IMR-90 (cell line): Measurements from ENCODE around the gene CPED1.

ENCODE experiments used
- CEBPB ChIP-seq: IDR thresholded peaks from 2 replicates; pipeline ENCODE4 v1.6.1; 2012; ENCODE audit warnings: low read depth, low read length, improper control_type of control experiment
- CHD1 ChIP-seq: IDR thresholded peaks from 2 replicates; pipeline ENCODE4 v1.6.1; 2012; ENCODE audit warnings: low read depth, low read length, improper control_type of control experiment
- CTCF ChIP-seq: conservative IDR thresholded peaks from 2 replicates; pipeline ENCODE4 v1.5.1; 2012; ENCODE audit warnings: mild to moderate bottlenecking, low read depth, low read length, improper control_type of control experiment
- ELK1 ChIP-seq: fragments of 150-350 bp; IDR thresholded peaks from 2 replicates; pipeline ENCODE4 v1.6.1; 2016; ENCODE audit warnings: low read depth, mild to moderate bottlenecking, low read length, moderate library complexity, borderline replicate concordance
- FOS ChIP-seq: fragments of 150-350 bp; IDR thresholded peaks from 2 replicates; pipeline ENCODE4 v1.6.1; 2016; ENCODE audit warnings: low read depth, low read length
- MAFK ChIP-seq: IDR thresholded peaks from 2 replicates; pipeline ENCODE4 v1.6.1; 2012; ENCODE audit warnings: low read depth, low read length, improper control_type of control experiment
- MAZ ChIP-seq: IDR thresholded peaks from 2 replicates; pipeline ENCODE4 v1.6.1; 2012; ENCODE audit warnings: low read depth, mild to moderate bottlenecking, low read length, improper control_type of control experiment, moderate library complexity, borderline replicate concordance
- NFE2L2 ChIP-seq: fragments of 150-350 bp; IDR thresholded peaks from 2 replicates; pipeline ENCODE4 v1.6.1; 2016; ENCODE audit warnings: low read depth, mild to moderate bottlenecking, low read length
- POLR2A ChIP-seq: IDR thresholded peaks from 2 replicates; pipeline ENCODE4 v1.6.1; 2012; ENCODE audit warnings: mild to moderate bottlenecking, low read depth, low read length
- RAD21 ChIP-seq: IDR thresholded peaks from 2 replicates; pipeline ENCODE4 v1.6.1; 2012; ENCODE audit warnings: low read length, improper control_type of control experiment
- SMC3 ChIP-seq: fragments of 150-350 bp; IDR thresholded peaks from 2 replicates; pipeline ENCODE4 v1.6.1; 2016; ENCODE audit warnings: low read depth, mild to moderate bottlenecking, antibody characterized with exemption, low read length, moderate library complexity
- TF ChIP-seq, protein P1 (sequence below): fragments of 150-350 bp; IDR thresholded peaks from 2 replicates; pipeline ENCODE4 v1.6.1; 2017; ENCODE audit warnings: mild to moderate bottlenecking, antibody characterized with exemption, low read length, low read depth

- TF ChIP-seq CEBPB (no peak), CTCF (no peak), POLR2A (no peak), MAZ (no peak), FOS (no peak), SMC3 (no peak), ELK1 (no peak), RAD21 (no peak), MAFK (no peak), CHD1 (no peak), NFE2L2 (no peak)
- TF ChIP-seq, protein P1, sequence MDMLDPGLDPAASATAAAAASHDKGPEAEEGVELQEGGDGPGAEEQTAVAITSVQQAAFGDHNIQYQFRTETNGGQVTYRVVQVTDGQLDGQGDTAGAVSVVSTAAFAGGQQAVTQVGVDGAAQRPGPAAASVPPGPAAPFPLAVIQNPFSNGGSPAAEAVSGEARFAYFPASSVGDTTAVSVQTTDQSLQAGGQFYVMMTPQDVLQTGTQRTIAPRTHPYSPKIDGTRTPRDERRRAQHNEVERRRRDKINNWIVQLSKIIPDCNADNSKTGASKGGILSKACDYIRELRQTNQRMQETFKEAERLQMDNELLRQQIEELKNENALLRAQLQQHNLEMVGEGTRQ, result no peak
Measured at GRCh38 chr7:120991161-120991560, 2.6 kb downstream of the CPED1 start.
